Adrenal gland (tissue), 5 donors: ENCODE data around the gene MGAT5.

Source experiments
- CTCF ChIP-seq, 6 experiments: fragments of 450-650 bp in 4 of 6; fragments of 200-600 bp in 2 of 6; sonication (generic) in 1 of 6; IDR thresholded peaks; 1 replicate in 5 of 6; 2 replicates in 1 of 6; pipeline versions ENCODE4 v1.5.1 to v1.8.0; 2016 to 2021; ENCODE audit warnings: antibody characterized with exemption in 6 of 6, mild to moderate bottlenecking in 2 of 6, moderate library complexity in 1 of 6
- POLR2A ChIP-seq, 2 donors: fragments of 450-650 bp; IDR thresholded peaks; one replicate each; pipeline ENCODE4 v1.6.1; 2017; ENCODE audit warnings: antibody characterized with exemption in 2 of 2, mild to moderate bottlenecking in 2 of 2, moderate library complexity in 1 of 2
- donor health status: DM: no; HTN: no; CAD: no.

GRCh38 chr2:134240061-134240460 lies 13.8 kb upstream of the MGAT5 start:
- TF ChIP-seq POLR2A (IDR thresholded peaks at IDR 0.05) (no peak), CTCF (IDR thresholded peaks at IDR 0.05) (no peak)
